Jurkat, Clone E6-1 (cell line): ENCODE measurements around the gene CHRM4.
"Not testable (repeated sequence)": the region's sequence is repeated elsewhere in the genome, so short reads cannot be mapped to it uniquely, and the experiment has no call there.

Experiments used
- DNase-seq: peaks from one replicate; pipeline ENCODE4 v3.0.0-alpha.2; 2011; ENCODE audit warnings: low read depth, low spot score
- H3K4me3 ChIP-seq: 2 replicates; pipeline ENCODE4 v1.5.1; 2011; ENCODE audit warnings: mild to moderate bottlenecking, low read length, control low read depth, moderate library complexity

Gene CHRM4

GRCh38 chr11:46385169-46386004, 6.2 kb downstream of the CHRM4 start:
- no peak for DNase-seq
- H3K4me3 ChIP-seq, result no peak overlapping the region

GRCh38 chr11:46383974-46384701, 7.4 kb downstream of the CHRM4 start:
- no peak overlapping the region for H3K4me3 ChIP-seq
- no peak for DNase-seq

- H3K4me3 ChIP-seq, result no peak overlapping the region
- no peak for DNase-seq
Observed at GRCh38 chr11:46383404-46383758, 8.2 kb downstream of the CHRM4 start.

- no peak overlapping the region for H3K4me3 ChIP-seq
- DNase-seq, result no peak
Observed at GRCh38 chr11:46382646-46383403, 8.8 kb downstream of the CHRM4 start.

- no peak overlapping the region for H3K4me3 ChIP-seq
- DNase-seq, result no peak
Observed at GRCh38 chr11:46381819-46382645, 9.5 kb downstream of the CHRM4 start.

- no peak for DNase-seq
- no peak within 1 kb of the TSS; the same call in 1 of the 2 replicates for H3K4me3 ChIP-seq
Observed at GRCh38 chr11:46381048-46381818, 10.3 kb downstream of the CHRM4 start, which contains the start of gene MDK. Gene MDK, plus strand, starts transcription at chr11:46381669. Its CDS starts 389 bp downstream, at chr11:46382058.

GRCh38 chr11:46380340-46381047, 11.1 kb downstream of the CHRM4 start:
- DNase-seq, result no peak
- H3K4me3 ChIP-seq, result no peak overlapping the region

GRCh38 chr11:46379482-46380293, 11.9 kb downstream of the CHRM4 start:
- not testable (repeated sequence) for DNase-seq

GRCh38 chr11:46378811-46379481, 12.6 kb downstream of the CHRM4 start:
- H3K4me3 ChIP-seq, result no peak overlapping the region
- no peak for DNase-seq

More at GRCh38 chr11:46379482-46380293, 11.9 kb downstream of the CHRM4 start:
- not testable (repeated sequence) for H3K4me3 ChIP-seq

GRCh38 chr11:46378296-46378695, 13.3 kb downstream of the CHRM4 start:
- no peak for DNase-seq
- H3K4me3 ChIP-seq, result no peak overlapping the region

GRCh38 chr11:46377831-46378230, 13.7 kb downstream of the CHRM4 start:
- DNase-seq, result no peak

GRCh38 chr11:46377290-46377689, 14.3 kb downstream of the CHRM4 start:
- H3K4me3 ChIP-seq, result no peak overlapping the region
- no peak for DNase-seq

More at GRCh38 chr11:46377831-46378230, 13.7 kb downstream of the CHRM4 start:
- no peak overlapping the region for H3K4me3 ChIP-seq

- H3K4me3 ChIP-seq, result no peak overlapping the region
- no peak for DNase-seq
Observed at GRCh38 chr11:46376258-46377050, 15.1 kb downstream of the CHRM4 start.

- no peak for DNase-seq
- no peak overlapping the region for H3K4me3 ChIP-seq
Observed at GRCh38 chr11:46375392-46376101, 16.0 kb downstream of the CHRM4 start.

GRCh38 chr11:46374815-46375214, 16.8 kb downstream of the CHRM4 start:
- H3K4me3 ChIP-seq, result no peak overlapping the region
- no peak for DNase-seq
